HG03469 (cell line): Measurements from ENCODE around the gene IGF2R.
"Not testable (repeated sequence)": the region's sequence is repeated elsewhere in the genome, so short reads cannot be mapped to it uniquely, and the experiment has no call there.

Experiments
- ATAC-seq: cut with Tn5 transposase; IDR thresholded peaks from one replicate; pipeline ENCODE4 v1.9.1; 2021; ENCODE audit warnings: mild to moderate bottlenecking, moderate library complexity, moderate number of reproducible peaks; ENCODE audit not compliant: unreplicated experiment

IGF2R gene

GRCh38 chr6:160112628-160113299 lies 143.9 kb downstream of the IGF2R start:
- ATAC-seq: no peak

GRCh38 chr6:160114536-160114935 lies 145.7 kb downstream of the IGF2R start:
- ATAC-seq: not testable (repeated sequence)

GRCh38 chr6:160115421-160115820 lies 146.5 kb downstream of the IGF2R start:
- no peak for ATAC-seq

GRCh38 chr6:160116411-160116810 lies 147.5 kb downstream of the IGF2R start:
- no peak for ATAC-seq

- ATAC-seq: no peak
Observed at GRCh38 chr6:160117137-160117536, 148.3 kb downstream of the IGF2R start.

GRCh38 chr6:160118620-160119229 lies 149.8 kb downstream of the IGF2R start:
- ATAC-seq: no peak

- ATAC-seq: no peak
Observed at GRCh38 chr6:160120087-160120486, 151.2 kb downstream of the IGF2R start.

GRCh38 chr6:160121558-160121957 lies 152.7 kb downstream of the IGF2R start, which contains the start of gene SLC22A1:
Gene SLC22A1 (plus strand): TSS chr6:160121815. CDS start chr6:160121936, 121 bp downstream.
- no peak for ATAC-seq

GRCh38 chr6:160121981-160122380 lies 153.1 kb downstream of the IGF2R start:
- no peak for ATAC-seq

- no peak for ATAC-seq
Observed at GRCh38 chr6:160122744-160123143, 153.9 kb downstream of the IGF2R start.

- no peak for ATAC-seq
Observed at GRCh38 chr6:160124007-160124406, 155.1 kb downstream of the IGF2R start.

- no peak for ATAC-seq
Observed at GRCh38 chr6:160124605-160125004, 155.7 kb downstream of the IGF2R start.

- not testable (repeated sequence) for ATAC-seq
Observed at GRCh38 chr6:160125105-160125504, 156.2 kb downstream of the IGF2R start.

- no peak for ATAC-seq
Observed at GRCh38 chr6:160127270-160128124, 158.6 kb downstream of the IGF2R start.

GRCh38 chr6:160128125-160128683 lies 159.3 kb downstream of the IGF2R start:
- no peak for ATAC-seq

GRCh38 chr6:160128879-160129516 lies 160.1 kb downstream of the IGF2R start:
- no peak for ATAC-seq

- ATAC-seq: no peak
Observed at GRCh38 chr6:160129881-160130615, 161.2 kb downstream of the IGF2R start.

GRCh38 chr6:160130729-160131484 lies 162.0 kb downstream of the IGF2R start:
- ATAC-seq: no peak

- ATAC-seq: no peak
Observed at GRCh38 chr6:160131636-160132296, 162.9 kb downstream of the IGF2R start.
